NCI-H748 treated with DMSO at 0.1 percent for 48 hours (cell line): ENCODE results near the gene ZCCHC24.

Experiments used
- DNase-seq: peaks from one replicate; lab custom pipeline; 2025; lab: John Stamatoyannopoulos, UW

Gene ZCCHC24

GRCh38 chr10:79383974-79384606 is 61.3 kb downstream of the ZCCHC24 start:
- DNase-seq, result no peak

GRCh38 chr10:79382491-79382941 is 62.9 kb downstream of the ZCCHC24 start:
- DNase-seq, result no peak

DNA sequence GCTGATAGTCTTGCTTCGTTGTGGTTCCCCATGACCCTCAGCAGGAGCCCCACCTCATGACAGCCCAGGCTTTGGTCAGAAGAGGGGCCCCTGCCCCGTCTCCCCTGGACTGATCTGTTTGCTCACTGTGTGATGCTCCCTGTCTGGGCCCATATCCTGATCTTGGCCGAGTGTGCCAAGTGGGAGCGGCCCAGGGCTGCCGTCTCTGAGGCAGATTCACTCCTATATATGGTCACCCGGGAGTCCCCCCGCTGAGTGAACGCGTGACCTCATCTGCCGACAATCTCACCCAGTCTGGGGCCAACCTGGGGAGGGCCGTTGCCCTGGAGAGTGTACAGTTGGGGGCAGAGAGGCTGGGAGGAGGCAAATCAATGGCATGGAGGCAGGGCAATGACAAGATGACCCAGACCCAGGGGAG is 63.6 kb downstream of the ZCCHC24 start:
- no peak for DNase-seq

GRCh38 chr10:79380946-79381721 is 64.3 kb downstream of the ZCCHC24 start:
- DNase-seq, result no peak

DNA sequence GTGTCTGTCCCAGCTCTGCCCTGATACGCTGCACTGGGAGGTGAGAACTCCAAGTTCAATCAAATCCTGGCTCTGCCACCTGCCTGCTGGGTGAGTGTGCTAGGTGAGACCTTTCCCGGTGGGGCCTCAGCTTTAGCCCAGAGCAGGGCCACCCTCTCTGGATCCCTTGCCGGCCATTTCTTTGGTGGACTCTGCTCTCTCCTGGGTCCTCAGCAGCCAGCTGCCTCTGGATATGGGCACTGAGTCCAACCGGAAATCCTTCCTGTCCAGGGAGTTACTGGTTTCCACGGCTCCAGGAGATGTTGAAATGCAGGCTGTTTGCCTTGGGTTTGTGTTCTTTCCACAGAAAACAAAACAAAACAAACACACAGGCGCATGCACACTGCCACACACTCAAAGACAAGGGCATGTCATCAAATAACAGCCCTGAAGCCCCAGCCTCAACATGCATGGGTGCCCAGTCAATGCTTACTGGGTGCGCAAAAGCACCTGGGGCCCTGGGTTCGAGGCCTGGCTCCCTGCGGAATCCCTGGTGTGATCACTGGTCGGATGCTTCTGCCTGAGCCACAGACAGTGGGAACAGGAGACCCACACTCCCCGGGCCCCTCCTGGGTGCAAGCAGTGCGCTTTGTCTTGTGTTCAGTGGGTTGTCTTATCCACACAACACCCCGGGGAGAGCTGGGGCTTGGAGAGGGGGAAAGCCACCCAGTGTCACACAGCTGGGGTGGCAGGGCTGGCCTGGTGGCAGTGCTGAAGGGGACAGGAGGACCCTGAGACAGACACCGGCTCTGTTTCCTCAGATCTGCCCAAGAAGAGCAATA is 65.1 kb downstream of the ZCCHC24 start:
- DNase-seq, result no peak

DNA sequence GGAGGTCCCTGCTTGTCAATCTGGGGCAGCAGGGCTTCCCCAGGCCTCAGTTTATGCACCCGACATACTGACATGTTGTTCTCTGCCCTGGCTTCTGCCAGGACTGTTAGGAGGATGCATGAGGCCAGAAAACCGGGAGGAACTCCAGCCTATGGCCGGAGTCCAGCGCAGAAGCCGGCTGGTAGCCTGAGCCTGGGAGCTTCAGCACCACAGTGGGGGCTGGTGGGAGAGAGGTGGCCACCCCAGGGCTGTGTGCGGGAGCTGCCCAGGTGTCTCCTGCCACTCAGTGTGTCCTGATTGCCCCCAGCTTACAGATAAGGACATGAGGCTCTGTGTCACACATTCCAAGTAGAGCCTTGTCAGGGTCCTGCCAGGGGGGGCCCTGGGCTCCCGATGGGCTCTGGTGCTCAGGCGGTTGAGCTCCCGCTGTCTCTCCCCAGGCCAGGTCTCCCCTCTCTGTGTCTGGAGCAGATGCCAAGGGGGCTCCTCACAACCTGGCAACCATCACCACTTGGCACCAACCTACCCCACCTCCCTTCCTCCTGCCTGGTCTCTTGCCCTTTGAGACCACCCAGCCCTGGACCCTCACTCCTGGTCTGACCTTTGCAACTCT is 65.8 kb downstream of the ZCCHC24 start:
- no peak for DNase-seq

GRCh38 chr10:79378647-79379511 is 66.5 kb downstream of the ZCCHC24 start:
- no peak for DNase-seq

DNA sequence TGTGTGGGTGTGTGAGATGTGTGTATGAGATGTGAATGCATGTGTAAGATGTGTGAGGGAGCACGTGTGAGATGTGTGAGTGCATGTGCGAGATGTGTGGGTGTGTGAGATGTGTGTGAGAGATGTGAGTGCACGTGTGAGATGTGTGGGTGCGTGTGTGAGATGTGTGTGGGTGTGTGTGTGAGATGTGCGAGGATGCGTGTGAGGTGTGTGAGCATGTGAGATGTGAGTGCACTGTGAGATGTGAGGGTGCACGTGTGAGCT is 67.1 kb downstream of the ZCCHC24 start:
- no peak for DNase-seq

- no peak for DNase-seq
These were observed 67.7 kb downstream of the ZCCHC24 start for GRCh38 chr10:79377557-79378382.

DNA sequence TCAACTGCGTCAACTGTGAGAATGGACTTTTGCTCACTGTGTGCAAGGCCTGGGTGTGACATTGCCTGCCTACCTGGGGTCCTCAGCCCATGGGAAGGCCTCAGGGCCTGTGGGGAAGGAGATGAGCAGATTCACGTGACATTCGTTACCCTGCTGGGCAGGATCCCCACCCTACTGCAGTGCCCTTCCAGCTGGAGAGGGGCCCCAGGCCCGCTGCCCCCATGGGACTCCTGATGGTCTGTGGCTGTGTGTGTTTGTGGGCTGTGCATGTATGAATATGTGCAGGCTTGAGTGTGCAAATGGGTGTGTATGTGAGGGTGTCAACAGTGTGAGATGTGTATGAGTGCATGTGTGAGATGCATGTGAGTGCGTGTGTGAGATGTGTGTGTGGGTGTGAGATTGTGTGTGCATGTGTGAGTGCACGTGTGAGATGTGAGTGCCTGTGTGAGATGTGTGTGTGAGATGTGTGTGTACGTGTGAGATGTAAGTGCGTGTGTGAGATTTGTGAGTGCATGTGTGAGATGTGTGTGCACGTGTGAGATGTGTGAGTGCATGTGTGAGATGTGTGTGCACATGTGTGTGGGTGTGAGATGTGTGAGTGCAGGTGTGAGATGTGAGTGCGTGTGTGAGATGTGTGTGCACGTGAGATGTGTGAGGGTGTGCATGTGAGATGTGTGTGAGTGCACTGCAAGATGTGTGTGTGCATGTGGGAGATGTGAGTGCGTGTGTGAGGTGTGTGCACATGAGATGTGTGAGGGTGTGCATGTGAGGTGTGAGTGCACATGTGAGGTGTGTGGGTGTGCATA is 68.5 kb downstream of the ZCCHC24 start:
- DNase-seq, result no peak

- no peak for DNase-seq
These were observed 69.3 kb downstream of the ZCCHC24 start for GRCh38 chr10:79376078-79376628.

- DNase-seq, result no peak
These were observed 69.9 kb downstream of the ZCCHC24 start for GRCh38 chr10:79375321-79376077.

DNA sequence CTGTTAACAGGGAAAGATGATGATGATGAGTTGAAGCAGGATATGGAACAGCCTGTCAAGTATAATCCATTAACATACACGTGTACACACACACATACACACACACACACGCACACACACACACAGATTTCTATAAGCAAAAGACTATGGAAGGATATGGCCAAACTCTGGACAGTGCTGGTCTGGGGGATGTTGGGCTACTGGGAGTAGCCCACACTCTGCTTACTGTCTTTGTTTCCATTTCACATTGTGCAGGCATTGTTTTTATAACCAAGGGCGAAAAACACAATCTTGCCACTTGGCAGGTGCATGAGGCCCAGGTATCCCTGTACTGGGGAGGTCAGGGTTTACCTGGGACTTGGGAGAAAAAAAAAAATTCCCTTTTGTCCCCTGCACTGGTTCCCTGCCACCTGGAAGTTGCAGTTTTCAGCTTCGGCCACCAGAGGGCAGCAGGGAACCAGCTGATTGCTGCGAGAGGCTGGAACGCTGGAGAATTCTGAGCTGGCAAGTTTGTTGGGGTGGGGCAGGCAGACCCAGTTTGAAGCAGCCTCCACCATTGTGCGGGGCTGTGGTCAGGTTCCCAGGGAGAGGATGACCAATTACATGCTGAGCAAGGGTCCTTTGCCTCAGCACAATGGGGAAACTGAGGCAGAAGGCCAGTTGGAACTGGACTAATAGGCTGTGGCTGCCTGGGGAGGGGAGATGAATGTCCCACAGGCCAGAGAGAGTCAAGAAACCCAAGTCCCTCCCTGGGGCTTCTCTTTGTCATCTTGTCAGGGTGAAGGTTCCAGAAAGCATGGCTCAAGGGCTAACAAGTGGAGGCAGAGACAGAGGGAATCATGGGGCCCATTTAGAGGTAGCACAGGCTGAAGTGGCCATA is 70.9 kb downstream of the ZCCHC24 start:
- DNase-seq, result peak; percentile 0

- no peak for DNase-seq
These were observed 72.6 kb downstream of the ZCCHC24 start for GRCh38 chr10:79372871-79373270.

DNA sequence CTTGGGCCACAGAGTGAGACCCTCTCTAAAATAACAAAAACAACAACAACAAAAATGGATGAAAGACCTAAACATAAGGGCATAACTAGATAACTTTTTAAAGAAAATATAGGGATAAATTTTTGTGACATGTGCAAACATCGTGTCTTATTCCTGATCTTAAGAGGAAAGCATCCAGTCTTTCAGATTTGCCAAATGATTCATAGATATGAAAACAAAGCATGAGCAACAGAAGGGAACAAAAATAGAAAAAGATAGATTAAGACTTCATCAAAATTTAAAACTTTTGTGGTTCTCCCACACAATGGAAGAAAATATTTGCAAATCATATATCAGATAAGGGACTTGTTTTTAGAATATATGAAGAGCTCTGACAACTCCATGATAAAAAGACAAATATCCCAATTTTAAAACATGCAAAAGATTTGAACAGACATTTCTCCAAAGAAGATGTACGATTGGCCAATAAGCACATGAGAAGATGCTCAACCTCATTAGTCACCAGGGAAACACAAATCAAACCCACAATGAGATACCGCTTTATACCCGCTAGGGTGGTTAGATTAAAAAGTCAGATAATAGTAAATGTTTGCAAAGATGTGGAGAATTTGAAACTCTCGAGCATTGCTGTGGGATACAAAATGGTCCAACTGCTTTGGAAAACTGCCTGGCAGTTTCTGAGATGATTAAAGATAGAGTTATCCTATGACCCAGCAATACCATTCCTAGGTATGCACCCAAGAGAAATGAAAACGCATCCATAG is 77.8 kb downstream of the ZCCHC24 start:
- no peak for DNase-seq

DNA sequence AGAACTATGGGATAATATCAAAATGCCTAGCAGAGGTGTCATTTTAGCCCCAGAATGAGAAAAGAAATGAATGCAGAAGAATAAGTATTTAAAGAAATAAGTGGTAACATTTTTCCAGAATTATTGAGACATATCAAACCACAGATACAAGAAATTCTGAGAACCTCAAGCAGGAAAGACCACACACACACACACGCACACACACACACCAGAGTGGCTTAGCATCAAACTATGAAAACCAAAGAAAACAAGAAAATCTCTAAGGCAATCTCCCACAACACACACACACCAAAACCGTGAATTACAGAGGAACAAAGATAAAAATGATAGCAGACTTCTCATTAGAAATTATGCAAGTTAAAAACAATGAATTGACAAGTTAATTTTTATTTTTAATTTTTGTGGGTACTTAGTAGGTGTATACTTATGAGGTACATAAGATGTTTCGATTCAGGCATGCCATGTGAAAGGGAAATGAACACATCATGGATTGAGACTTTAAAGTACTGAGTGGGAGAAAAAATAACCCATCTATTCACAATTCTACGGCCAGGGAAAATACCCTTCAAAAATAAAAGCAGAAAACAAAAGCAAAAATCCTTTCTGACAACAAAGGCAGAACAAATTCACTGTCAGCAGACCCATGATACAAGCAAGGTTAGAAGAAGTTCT is 83.6 kb downstream of the ZCCHC24 start:
- DNase-seq, result no peak
